Measurements from ENCODE around the gene ATP6V0A1.

DNA sequence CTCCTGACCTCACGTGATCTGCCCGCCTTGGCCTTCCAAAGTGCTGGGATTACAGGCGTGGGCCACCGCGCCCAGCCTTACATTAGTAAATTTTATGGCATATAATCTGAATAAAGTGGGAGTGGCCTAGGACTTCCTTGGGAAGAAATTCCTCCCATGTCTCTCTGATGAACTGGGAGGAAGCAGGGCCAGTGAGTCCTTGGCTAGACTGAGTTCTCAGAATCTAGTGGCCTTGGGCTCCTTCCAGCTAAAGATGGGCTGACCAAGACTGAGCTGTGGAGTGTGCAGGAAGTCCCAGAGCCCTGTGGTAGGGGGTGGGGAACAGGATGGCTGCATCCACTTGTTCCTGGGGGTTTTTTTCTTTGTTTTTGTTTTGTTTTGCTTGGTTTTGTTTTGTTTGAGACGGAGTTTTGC, 67.4 kb downstream of the ATP6V0A1 start:
- TF ChIP-seq, protein P1, sequence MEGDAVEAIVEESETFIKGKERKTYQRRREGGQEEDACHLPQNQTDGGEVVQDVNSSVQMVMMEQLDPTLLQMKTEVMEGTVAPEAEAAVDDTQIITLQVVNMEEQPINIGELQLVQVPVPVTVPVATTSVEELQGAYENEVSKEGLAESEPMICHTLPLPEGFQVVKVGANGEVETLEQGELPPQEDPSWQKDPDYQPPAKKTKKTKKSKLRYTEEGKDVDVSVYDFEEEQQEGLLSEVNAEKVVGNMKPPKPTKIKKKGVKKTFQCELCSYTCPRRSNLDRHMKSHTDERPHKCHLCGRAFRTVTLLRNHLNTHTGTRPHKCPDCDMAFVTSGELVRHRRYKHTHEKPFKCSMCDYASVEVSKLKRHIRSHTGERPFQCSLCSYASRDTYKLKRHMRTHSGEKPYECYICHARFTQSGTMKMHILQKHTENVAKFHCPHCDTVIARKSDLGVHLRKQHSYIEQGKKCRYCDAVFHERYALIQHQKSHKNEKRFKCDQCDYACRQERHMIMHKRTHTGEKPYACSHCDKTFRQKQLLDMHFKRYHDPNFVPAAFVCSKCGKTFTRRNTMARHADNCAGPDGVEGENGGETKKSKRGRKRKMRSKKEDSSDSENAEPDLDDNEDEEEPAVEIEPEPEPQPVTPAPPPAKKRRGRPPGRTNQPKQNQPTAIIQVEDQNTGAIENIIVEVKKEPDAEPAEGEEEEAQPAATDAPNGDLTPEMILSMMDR (IDR thresholded peaks at IDR 0.05) = no peak
- TF ChIP-seq POLR2A (IDR thresholded peaks at IDR 0.05) = no peak
